Measurements from ENCODE around the gene ITGB1. TPM values are rescaled to one million over a fixed set of nuclear protein-coding genes. Genes with fewer than 3 reads are reported as not detected.

Gene ITGB1
- total and polyA plus RNA-seq, 11 donors: 150 to 1,693 (median 701) TPM

GRCh38 chr10:32893916-32894664 lies 63.9 kb downstream of the ITGB1 start:
- Histone ChIP-seq H3K36me3 (peaks cover 0 to 43% (median 29%) of the 10 kb centered on the region in 9 donors), H3K4me1 (no peaks in the 10 kb centered on the region), H3K4me3 (no peak overlapping the region), H3K27me3 (no peaks in the 10 kb centered on the region), H3K9me3 (no peaks in the 10 kb centered on the region), H3K27ac (no peak overlapping the region)
- intact Hi-C loops (cut with DNase I): no loop called here
- WGBS, 4 donors: 91 to 95% (median 92%) methylated on average over 2 of the region's 2 CpGs
- DNase-seq: no peak
- TF ChIP-seq, protein P1, sequence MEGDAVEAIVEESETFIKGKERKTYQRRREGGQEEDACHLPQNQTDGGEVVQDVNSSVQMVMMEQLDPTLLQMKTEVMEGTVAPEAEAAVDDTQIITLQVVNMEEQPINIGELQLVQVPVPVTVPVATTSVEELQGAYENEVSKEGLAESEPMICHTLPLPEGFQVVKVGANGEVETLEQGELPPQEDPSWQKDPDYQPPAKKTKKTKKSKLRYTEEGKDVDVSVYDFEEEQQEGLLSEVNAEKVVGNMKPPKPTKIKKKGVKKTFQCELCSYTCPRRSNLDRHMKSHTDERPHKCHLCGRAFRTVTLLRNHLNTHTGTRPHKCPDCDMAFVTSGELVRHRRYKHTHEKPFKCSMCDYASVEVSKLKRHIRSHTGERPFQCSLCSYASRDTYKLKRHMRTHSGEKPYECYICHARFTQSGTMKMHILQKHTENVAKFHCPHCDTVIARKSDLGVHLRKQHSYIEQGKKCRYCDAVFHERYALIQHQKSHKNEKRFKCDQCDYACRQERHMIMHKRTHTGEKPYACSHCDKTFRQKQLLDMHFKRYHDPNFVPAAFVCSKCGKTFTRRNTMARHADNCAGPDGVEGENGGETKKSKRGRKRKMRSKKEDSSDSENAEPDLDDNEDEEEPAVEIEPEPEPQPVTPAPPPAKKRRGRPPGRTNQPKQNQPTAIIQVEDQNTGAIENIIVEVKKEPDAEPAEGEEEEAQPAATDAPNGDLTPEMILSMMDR (IDR thresholded peaks at IDR 0.05): no peak
- no peak for TF ChIP-seq POLR2A (IDR thresholded peaks at IDR 0.05)
- ATAC-seq: no peak

GRCh38 chr10:32893434-32893833 lies 64.6 kb downstream of the ITGB1 start:
- 66 to 68% (median 67%) methylated on average over 3 of the region's 3 CpGs for WGBS, 4 donors

GRCh38 chr10:32891261-32891660 lies 66.8 kb downstream of the ITGB1 start:
- no peak for DNase-seq
- WGBS, 4 donors: 73 to 87% (median 80%) methylated on average over 8 of the region's 8 CpGs

More at GRCh38 chr10:32893434-32893833, 64.6 kb downstream of the ITGB1 start:
- TF ChIP-seq, protein P1 (IDR thresholded peaks at IDR 0.05): no peak
- no peak for TF ChIP-seq POLR2A (IDR thresholded peaks at IDR 0.05)
- intact Hi-C loops (cut with DNase I): no loop called here
- Histone ChIP-seq H3K4me1 (no peaks in the 10 kb centered on the region), H3K27ac (no peak overlapping the region), H3K9me3 (no peaks in the 10 kb centered on the region), H3K36me3 (peaks cover 0 to 36% (median 23%) of the 10 kb centered on the region in 9 donors), H3K4me3 (no peak overlapping the region), H3K27me3 (no peaks in the 10 kb centered on the region)
- ATAC-seq (peak in 1 of 4 donors; percentile 16), DNase-seq (no peak)

GRCh38 chr10:32890444-32890843 lies 67.6 kb downstream of the ITGB1 start:
- no peak overlapping the region for H3K27ac ChIP-seq
- TF ChIP-seq, protein P1 (IDR thresholded peaks at IDR 0.05): no peak
- no peak for TF ChIP-seq POLR2A (IDR thresholded peaks at IDR 0.05)
- peaks cover 0 to 6% (median 2%) of the 10 kb centered on the region in 9 donors for H3K36me3 ChIP-seq
- intact Hi-C loops (cut with DNase I): no loop called here
- ATAC-seq (no peak), DNase-seq (no peak)
- H3K4me3 ChIP-seq: no peak overlapping the region
- no peaks in the 10 kb centered on the region for H3K27me3 ChIP-seq
- H3K4me1 ChIP-seq: no peaks in the 10 kb centered on the region
- 61 to 85% (median 84%) methylated on average over 3 of the region's 3 CpGs for WGBS, 4 donors
- no peaks in the 10 kb centered on the region for H3K9me3 ChIP-seq

More at GRCh38 chr10:32891261-32891660, 66.8 kb downstream of the ITGB1 start:
- intact Hi-C loops (cut with DNase I): no loop called here
- Histone ChIP-seq H3K27ac (no peak overlapping the region), H3K36me3 (peaks cover 0 to 14% (median 3%) of the 10 kb centered on the region in 9 donors), H3K4me1 (no peaks in the 10 kb centered on the region), H3K27me3 (no peaks in the 10 kb centered on the region), H3K9me3 (no peaks in the 10 kb centered on the region), H3K4me3 (no peak overlapping the region)
- ATAC-seq: peak in 1 of 4 donors; percentile 14
- TF ChIP-seq POLR2A (IDR thresholded peaks at IDR 0.05): no peak
- TF ChIP-seq, protein P1 (IDR thresholded peaks at IDR 0.05): no peak

Data from heart left ventricle (tissue), 16 donors.